CD14-positive monocyte (primary cell): Measurements from ENCODE around the gene RTL9. TPM values are rescaled to one million over a fixed set of nuclear protein-coding genes. Genes with fewer than 3 reads are reported as not detected.

ENCODE experiments used
- DNase-seq, 3 donors: peaks; one replicate each; pipeline ENCODE4 v3.0.0-alpha.2; 2011 to 2022
- H2AFZ ChIP-seq: 2 replicates; pipeline ENCODE4 v1.6.0; 2012; ENCODE audit warnings: mild to moderate bottlenecking, low read depth, low read length, inconsistent platforms; ENCODE audit not compliant: insufficient read depth, poor library complexity, severe bottlenecking
- H3K27ac ChIP-seq, 2 donors: 1 replicate in 1 of 2; 2 replicates in 1 of 2; pipeline ENCODE4 v1.5.1; 2012 to 2013; ENCODE audit warnings: low read length in 2 of 2, control low read depth in 1 of 2, inconsistent platforms in 1 of 2, low read depth in 1 of 2, mild to moderate bottlenecking in 1 of 2
- H3K27me3 ChIP-seq, 2 donors: one replicate each; pipeline versions ENCODE4 v1.6.0 to v1.6.1; 2011 to 2013; ENCODE audit warnings: low read length in 2 of 2; ENCODE audit not compliant: control insufficient read depth in 2 of 2, insufficient read depth in 2 of 2
- H3K36me3 ChIP-seq, 2 donors: replicated peaks in 1 of 2; 1 replicate in 1 of 2; 2 replicates in 1 of 2; pipeline versions ENCODE4 v1.5.1 to v1.6.1; 2012 to 2013; ENCODE audit warnings: low read length in 2 of 2, control low read depth in 1 of 2, inconsistent platforms in 1 of 2, mild to moderate bottlenecking in 1 of 2; ENCODE audit not compliant: insufficient read depth in 2 of 2, control insufficient read depth in 1 of 2
- H3K4me1 ChIP-seq, 2 donors: 1 replicate in 1 of 2; 2 replicates in 1 of 2; pipeline versions ENCODE4 v1.5.1 to v1.6.1; 2012 to 2013; ENCODE audit warnings: low read length in 2 of 2, control low read depth in 1 of 2, inconsistent platforms in 1 of 2, mild to moderate bottlenecking in 1 of 2, moderate library complexity in 1 of 2; ENCODE audit not compliant: insufficient read depth in 2 of 2, control insufficient read depth in 1 of 2
- H3K4me2 ChIP-seq: replicated peaks from 2 replicates; pipeline ENCODE3; 2012; ENCODE audit warnings: low read length, moderate library complexity, mild to moderate bottlenecking; ENCODE audit not compliant: poor library complexity, severe bottlenecking; ENCODE audit errors: extremely low read depth
- H3K4me3 ChIP-seq, 3 experiments: fragments of 200-600 bp in 1 of 3; sonication (generic) in 1 of 3; replicated peaks in 1 of 3; 1 replicate in 2 of 3; 2 replicates in 1 of 3; pipeline ENCODE4 v1.5.1; 2011 to 2013; ENCODE audit warnings: low read length in 3 of 3, mild to moderate bottlenecking in 3 of 3, control low read depth in 2 of 3, low read depth in 2 of 3, inconsistent platforms in 1 of 3, moderate library complexity in 1 of 3
- H3K79me2 ChIP-seq: 2 replicates; pipeline ENCODE4 v1.6.0; 2012; ENCODE audit warnings: mild to moderate bottlenecking, control low read depth, inconsistent platforms, low read length, moderate library complexity; ENCODE audit not compliant: insufficient read depth
- H3K9ac ChIP-seq: 2 replicates; pipeline ENCODE4 v1.6.0; 2017; ENCODE audit warnings: low read length, mild to moderate bottlenecking; ENCODE audit not compliant: insufficient read depth, poor library complexity, severe bottlenecking
- H3K9me3 ChIP-seq, 2 donors: replicated peaks in 1 of 2; 1 replicate in 1 of 2; 2 replicates in 1 of 2; pipeline versions ENCODE4 v1.5.1 to v1.6.1; 2012 to 2013; ENCODE audit warnings: low read length in 2 of 2, control low read depth in 1 of 2; ENCODE audit not compliant: control insufficient read depth in 1 of 2, insufficient read depth in 1 of 2
- H4K20me1 ChIP-seq: 2 replicates; pipeline ENCODE4 v1.6.0; 2012; ENCODE audit warnings: mild to moderate bottlenecking, low read length, control low read depth, moderate library complexity; ENCODE audit not compliant: insufficient read depth
- H3K27ac Mint-ChIP-seq, 7 donors: one replicate each; pipeline ENCODE4 v1.8.0; 2020; ENCODE audit warnings: mild to moderate bottlenecking in 7 of 7, mixed read lengths in 7 of 7, moderate library complexity in 6 of 7, inconsistent platforms in 2 of 7
- H3K27me3 Mint-ChIP-seq, 3 donors: one replicate each; pipeline ENCODE4 v1.8.0; 2021 to 2022; ENCODE audit warnings: low read depth in 3 of 3, mild to moderate bottlenecking in 3 of 3, mixed read lengths in 3 of 3, moderate library complexity in 3 of 3, inconsistent platforms in 1 of 3
- H3K36me3 Mint-ChIP-seq, 2 donors: one replicate each; pipeline ENCODE4 v1.8.0; 2020; ENCODE audit warnings: mixed read lengths in 2 of 2, inconsistent platforms in 1 of 2, mild to moderate bottlenecking in 1 of 2
- H3K4me1 Mint-ChIP-seq: one replicate; pipeline ENCODE4 v1.8.0; 2020; ENCODE audit warnings: mild to moderate bottlenecking, mixed read lengths
- H3K4me3 Mint-ChIP-seq, 2 donors: one replicate each; pipeline ENCODE4 v1.8.0; 2020; ENCODE audit warnings: mild to moderate bottlenecking in 2 of 2, mixed read lengths in 2 of 2, moderate library complexity in 1 of 2
- H3K9me3 Mint-ChIP-seq, 7 donors: one replicate each; pipeline ENCODE4 v1.8.0; 2020 to 2022; ENCODE audit warnings: mixed read lengths in 7 of 7, mild to moderate bottlenecking in 6 of 7, moderate library complexity in 6 of 7, inconsistent platforms in 2 of 7
- CTCF ChIP-seq: fragments of 200-600 bp; IDR thresholded peaks from one replicate; pipeline ENCODE4 v1.8.0; 2022; ENCODE audit warnings: antibody characterized with exemption, mild to moderate bottlenecking
- WGBS: methylation state at CpG from one replicate; pipeline ENCODE4 v1.1.5; 2013; ENCODE audit warnings: missing lambda C conversion rate; ENCODE audit not compliant: insufficient coverage; 5-methylcytosine and 5-hydroxymethylcytosine counted together
- intact Hi-C, 2 donors: fragments of 100-400 bp; cut with micrococcal nuclease; formaldehyde crosslinking; loops; one replicate each; pipeline versions ENCODE4 v1.15.0 to v1.15.1; 2023
- polyA plus RNA-seq, 3 donors: library from polyadenylated mRNA; depleted of rRNA in 1 of 3; unstranded in 2 of 3; stranded (reverse) in 1 of 3; fragments of 300-500 nt in 2 of 3; fragments of >200 nt in 1 of 3; fragmentation: Illumina TruSeq in 2 of 3; gene quantifications; 1 replicate in 2 of 3; 2 replicates in 1 of 3; pipeline ENCODE4 v1.2.3, GENCODE V29; 2012 to 2021

Gene RTL9
- polyA plus RNA-seq, 3 donors = not detected

- DNase-seq = no peak
- Mint-ChIP-seq H3K27ac (no peak overlapping the region), H3K27me3 (peaks cover 0 to 1% (median 1%) of the 10 kb centered on the region in 3 donors), H3K4me3 (no peak overlapping the region), H3K36me3 (no peaks in the 10 kb centered on the region), H3K4me1 (peaks cover 2% of the 10 kb centered on the region), H3K9me3 (no peaks in the 10 kb centered on the region)
- Histone ChIP-seq H3K27ac (no peak overlapping the region), H3K9me3 (no peaks in the 10 kb centered on the region), H3K4me3 (no peak overlapping the region), H4K20me1 (no peaks in the 10 kb centered on the region), H3K4me2 (no peak overlapping the region), H3K4me1 (no peaks in the 10 kb centered on the region), H3K36me3 (no peaks in the 10 kb centered on the region), H3K79me2 (no peaks in the 10 kb centered on the region), H3K27me3 (peaks cover 0 to 3% of the 10 kb centered on the region in 2 donors), H3K9ac (no peak overlapping the region), H2AFZ (no peak overlapping the region)
- intact Hi-C loops = no loop called here
- no peak for TF ChIP-seq CTCF
- WGBS = no CpG with 5 or more reads among the region's 3 CpGs
These were observed 41.3 kb downstream of the RTL9 start for GRCh38 chrX:110399966-110400365.

- no peak for TF ChIP-seq CTCF
- H3K27ac ChIP-seq = no peak overlapping the region
- intact Hi-C loops = no loop called here
- Mint-ChIP-seq H3K4me3 (no peak overlapping the region), H3K36me3 (no peaks in the 10 kb centered on the region), H3K4me1 (peaks cover 2% of the 10 kb centered on the region), H3K27ac (no peak overlapping the region), H3K9me3 (no peaks in the 10 kb centered on the region), H3K27me3 (peaks cover 0 to 1% (median 0%) of the 10 kb centered on the region in 3 donors)
- no CpG with 5 or more reads among the region's 3 CpGs for WGBS
- H3K79me2 ChIP-seq = no peaks in the 10 kb centered on the region
- H4K20me1 ChIP-seq = no peaks in the 10 kb centered on the region
- no peak for DNase-seq
- no peaks in the 10 kb centered on the region for H3K36me3 ChIP-seq
- no peak overlapping the region for H2AFZ ChIP-seq
- H3K4me3 ChIP-seq = no peak overlapping the region
- peaks cover 0 to 3% of the 10 kb centered on the region in 2 donors for H3K27me3 ChIP-seq
- H3K4me2 ChIP-seq = no peak overlapping the region
- no peaks in the 10 kb centered on the region for H3K9me3 ChIP-seq
- no peaks in the 10 kb centered on the region for H3K4me1 ChIP-seq
- no peak overlapping the region for H3K9ac ChIP-seq
These were observed 42.5 kb downstream of the RTL9 start for GRCh38 chrX:110401135-110401534.
